Body of pancreas (tissue), 4 donors: ENCODE measurements around the gene WEE1.

Source experiments
- CTCF ChIP-seq, 7 experiments: fragments of 450-650 bp in 4 of 7; fragments of 200-600 bp in 3 of 7; sonication (generic) in 3 of 7; IDR thresholded peaks; one replicate each; pipeline ENCODE4 v1.5.1; 2016 to 2019; ENCODE audit warnings: antibody characterized with exemption in 7 of 7
- POLR2A ChIP-seq, 3 donors: fragments of 450-650 bp; IDR thresholded peaks; one replicate each; pipeline ENCODE4 v1.6.1; 2016; ENCODE audit warnings: antibody characterized with exemption in 3 of 3, mild to moderate bottlenecking in 2 of 3

- TF ChIP-seq CTCF (IDR thresholded peaks at IDR 0.05) (no peak), POLR2A (IDR thresholded peaks at IDR 0.05) (no peak)
These were observed 45.9 kb upstream of the WEE1 start for GRCh38 chr11:9527481-9528135.
